Coronary artery (tissue), 2 donors: ENCODE data around the gene TGFBR3.

Experiments
- DNase-seq: peaks from one replicate; pipeline ENCODE4 v3.0.0-alpha.2; 2017; ENCODE audit warnings: low spot score
- H3K27ac ChIP-seq, 2 donors: fragments of 200-600 bp; sonication (generic); one replicate each; pipeline ENCODE4 v1.5.1; 2016 to 2019
- H3K4me3 ChIP-seq: fragments of 200-600 bp; sonication (generic); 2 replicates; pipeline ENCODE4 v1.5.1; 2016; ENCODE audit warnings: mild to moderate bottlenecking, moderate library complexity
- TF ChIP-seq, protein P1 (sequence below): fragments of 200-600 bp; sonication (generic); IDR thresholded peaks from one replicate; pipeline ENCODE4 v1.5.1; 2019; ENCODE audit warnings: antibody characterized with exemption

The TGFBR3 gene

DNA sequence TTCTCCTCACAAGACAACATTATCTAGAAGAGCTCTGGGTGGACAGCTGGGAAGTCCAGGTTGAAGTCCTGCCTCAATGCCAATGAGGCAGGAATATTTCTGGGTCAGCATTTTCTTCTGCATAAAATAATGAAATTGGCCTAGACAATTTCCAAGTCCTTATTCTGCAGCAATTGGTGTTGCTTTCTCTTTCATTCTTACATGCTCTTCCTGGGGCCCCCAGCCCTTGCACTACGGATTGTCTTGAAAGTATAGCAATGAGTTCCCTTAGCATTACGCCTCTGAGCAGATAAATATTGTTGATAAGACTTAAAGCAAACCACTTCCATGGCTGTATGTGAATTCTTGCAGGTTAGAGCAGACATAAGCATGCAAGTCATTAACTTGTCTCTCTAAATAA is 188.5 kb downstream of the TGFBR3 start:
- no peak overlapping the region for H3K4me3 ChIP-seq
- no peak for DNase-seq
- H3K27ac ChIP-seq = peak overlapping the region; percentile 27 to 41

GRCh38 chr1:91696321-91696720 is 189.6 kb downstream of the TGFBR3 start:
- no peak overlapping the region for H3K27ac ChIP-seq
- no peak for DNase-seq
- TF ChIP-seq, protein P1, sequence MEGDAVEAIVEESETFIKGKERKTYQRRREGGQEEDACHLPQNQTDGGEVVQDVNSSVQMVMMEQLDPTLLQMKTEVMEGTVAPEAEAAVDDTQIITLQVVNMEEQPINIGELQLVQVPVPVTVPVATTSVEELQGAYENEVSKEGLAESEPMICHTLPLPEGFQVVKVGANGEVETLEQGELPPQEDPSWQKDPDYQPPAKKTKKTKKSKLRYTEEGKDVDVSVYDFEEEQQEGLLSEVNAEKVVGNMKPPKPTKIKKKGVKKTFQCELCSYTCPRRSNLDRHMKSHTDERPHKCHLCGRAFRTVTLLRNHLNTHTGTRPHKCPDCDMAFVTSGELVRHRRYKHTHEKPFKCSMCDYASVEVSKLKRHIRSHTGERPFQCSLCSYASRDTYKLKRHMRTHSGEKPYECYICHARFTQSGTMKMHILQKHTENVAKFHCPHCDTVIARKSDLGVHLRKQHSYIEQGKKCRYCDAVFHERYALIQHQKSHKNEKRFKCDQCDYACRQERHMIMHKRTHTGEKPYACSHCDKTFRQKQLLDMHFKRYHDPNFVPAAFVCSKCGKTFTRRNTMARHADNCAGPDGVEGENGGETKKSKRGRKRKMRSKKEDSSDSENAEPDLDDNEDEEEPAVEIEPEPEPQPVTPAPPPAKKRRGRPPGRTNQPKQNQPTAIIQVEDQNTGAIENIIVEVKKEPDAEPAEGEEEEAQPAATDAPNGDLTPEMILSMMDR = no peak

More for the DNA sequence above, 188.5 kb downstream of the TGFBR3 start:
- TF ChIP-seq, protein P1 = no peak

DNA sequence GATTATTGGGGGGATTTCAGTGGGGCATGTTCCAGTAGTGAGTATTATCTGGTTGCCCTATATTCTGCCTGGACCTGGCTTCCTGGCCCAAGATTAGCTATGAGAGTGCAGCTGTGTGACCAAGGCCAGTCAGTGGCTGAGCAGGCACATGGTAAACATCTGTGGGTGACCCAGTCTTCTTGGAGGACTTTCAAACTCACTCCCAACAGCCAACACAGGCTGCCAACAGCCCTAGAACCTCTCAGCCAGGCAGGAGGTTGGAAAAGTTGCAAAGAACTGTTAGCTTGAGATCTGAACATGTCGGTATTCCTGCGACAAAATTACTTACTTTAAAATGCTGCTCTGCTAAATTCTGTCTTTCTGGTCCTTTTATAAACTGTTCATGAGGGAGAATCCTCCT is 192.4 kb downstream of the TGFBR3 start:
- no peak for DNase-seq
- H3K27ac ChIP-seq = peak overlapping the region; percentile 47 to 81

More at GRCh38 chr1:91696321-91696720, 189.6 kb downstream of the TGFBR3 start:
- no peak overlapping the region for H3K4me3 ChIP-seq

DNA sequence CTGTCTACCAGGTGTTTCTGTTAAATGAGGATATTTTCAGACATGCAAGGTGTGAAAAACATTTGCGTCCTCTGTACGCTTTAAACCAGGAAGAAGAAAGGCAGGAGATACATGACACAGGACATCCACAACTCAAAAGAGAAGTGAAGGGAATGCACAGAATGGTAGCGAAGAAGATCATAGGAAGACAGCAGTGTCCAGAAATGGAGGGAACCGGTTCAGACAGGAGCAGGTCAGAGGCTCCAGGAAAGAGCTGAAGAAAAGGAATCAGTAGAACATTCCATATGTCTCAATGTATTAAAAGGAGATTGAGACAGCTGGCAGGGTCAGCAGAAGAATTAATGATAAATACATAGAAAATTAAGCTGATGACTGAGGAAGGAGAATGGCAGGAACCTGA is 194.4 kb downstream of the TGFBR3 start:
- H3K4me3 ChIP-seq = no peak overlapping the region
- DNase-seq = no peak
- no peak overlapping the region for H3K27ac ChIP-seq
- TF ChIP-seq, protein P1 = no peak

More for the DNA sequence above, 192.4 kb downstream of the TGFBR3 start:
- H3K4me3 ChIP-seq = no peak overlapping the region
- TF ChIP-seq, protein P1 = no peak

GRCh38 chr1:91689641-91690481 is 196.1 kb downstream of the TGFBR3 start:
- DNase-seq = no peak
- H3K27ac ChIP-seq = peak overlapping the region; percentile 66 to 75
- H3K4me3 ChIP-seq = no peak overlapping the region
- TF ChIP-seq, protein P1 = no peak

- Histone ChIP-seq H3K4me3 (no peak overlapping the region), H3K27ac (no peak overlapping the region)
- TF ChIP-seq, protein P1 = no peak
- DNase-seq = no peak
Measured at GRCh38 chr1:91687452-91687851, 198.5 kb downstream of the TGFBR3 start.

- DNase-seq = no peak
- TF ChIP-seq, protein P1 = no peak
- peak overlapping the region in 1 of 2 donors; percentile 37 for H3K27ac ChIP-seq
- H3K4me3 ChIP-seq = no peak overlapping the region
Measured at GRCh38 chr1:91685994-91686393, 200.0 kb downstream of the TGFBR3 start.
